PFSK-1 (cell line): ENCODE results near the gene COL19A1.

Source experiments
- POLR2AphosphoS5 ChIP-seq: IDR thresholded peaks from 2 replicates; pipeline ENCODE4 v1.6.1; 2012; ENCODE audit warnings: low read depth, mild to moderate bottlenecking, control low read depth, low read length, moderate library complexity
- SIN3A ChIP-seq: IDR thresholded peaks from 2 replicates; pipeline ENCODE4 v1.6.1; 2012; ENCODE audit warnings: mild to moderate bottlenecking, low read length, moderate library complexity, borderline replicate concordance; ENCODE audit not compliant: insufficient read depth
- TAF1 ChIP-seq: IDR thresholded peaks from 2 replicates; pipeline ENCODE4 v1.6.1; 2012; ENCODE audit warnings: low read length, control low read depth, borderline replicate concordance; ENCODE audit not compliant: insufficient read depth
- TF ChIP-seq, protein P1 (sequence below), 2 experiments: IDR thresholded peaks; 2 replicates each; pipeline versions ENCODE4 v1.6.1 to v1.8.0; 2011 to 2012; ENCODE audit warnings: low read depth in 2 of 2, low read length in 2 of 2, control low read depth in 1 of 2, inconsistent platforms in 1 of 2, mild to moderate bottlenecking in 1 of 2, moderate library complexity in 1 of 2; ENCODE audit not compliant: insufficient read depth in 1 of 2

DNA sequence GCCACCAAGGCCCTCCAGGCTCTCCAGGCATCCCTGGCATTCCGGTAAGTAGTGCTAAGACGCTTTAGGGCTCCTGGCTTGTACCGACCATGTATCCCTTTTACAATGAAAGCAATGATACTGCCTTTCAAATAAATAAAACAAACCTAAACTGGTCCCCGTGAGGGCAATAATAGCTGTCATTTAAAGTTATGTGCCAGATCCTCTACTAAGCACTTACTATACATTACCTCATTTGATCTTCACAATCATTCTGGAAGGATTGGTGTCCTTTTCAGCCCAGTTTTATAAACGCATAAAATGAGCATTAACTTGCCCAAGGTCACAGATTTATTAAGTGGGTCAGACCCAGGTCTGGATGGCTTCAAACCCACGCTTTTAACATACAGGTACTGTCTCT is 321.8 kb downstream of the COL19A1 start:
- TF ChIP-seq POLR2AphosphoS5 (no peak), SIN3A (no peak), TAF1 (no peak)
- TF ChIP-seq, protein P1, sequence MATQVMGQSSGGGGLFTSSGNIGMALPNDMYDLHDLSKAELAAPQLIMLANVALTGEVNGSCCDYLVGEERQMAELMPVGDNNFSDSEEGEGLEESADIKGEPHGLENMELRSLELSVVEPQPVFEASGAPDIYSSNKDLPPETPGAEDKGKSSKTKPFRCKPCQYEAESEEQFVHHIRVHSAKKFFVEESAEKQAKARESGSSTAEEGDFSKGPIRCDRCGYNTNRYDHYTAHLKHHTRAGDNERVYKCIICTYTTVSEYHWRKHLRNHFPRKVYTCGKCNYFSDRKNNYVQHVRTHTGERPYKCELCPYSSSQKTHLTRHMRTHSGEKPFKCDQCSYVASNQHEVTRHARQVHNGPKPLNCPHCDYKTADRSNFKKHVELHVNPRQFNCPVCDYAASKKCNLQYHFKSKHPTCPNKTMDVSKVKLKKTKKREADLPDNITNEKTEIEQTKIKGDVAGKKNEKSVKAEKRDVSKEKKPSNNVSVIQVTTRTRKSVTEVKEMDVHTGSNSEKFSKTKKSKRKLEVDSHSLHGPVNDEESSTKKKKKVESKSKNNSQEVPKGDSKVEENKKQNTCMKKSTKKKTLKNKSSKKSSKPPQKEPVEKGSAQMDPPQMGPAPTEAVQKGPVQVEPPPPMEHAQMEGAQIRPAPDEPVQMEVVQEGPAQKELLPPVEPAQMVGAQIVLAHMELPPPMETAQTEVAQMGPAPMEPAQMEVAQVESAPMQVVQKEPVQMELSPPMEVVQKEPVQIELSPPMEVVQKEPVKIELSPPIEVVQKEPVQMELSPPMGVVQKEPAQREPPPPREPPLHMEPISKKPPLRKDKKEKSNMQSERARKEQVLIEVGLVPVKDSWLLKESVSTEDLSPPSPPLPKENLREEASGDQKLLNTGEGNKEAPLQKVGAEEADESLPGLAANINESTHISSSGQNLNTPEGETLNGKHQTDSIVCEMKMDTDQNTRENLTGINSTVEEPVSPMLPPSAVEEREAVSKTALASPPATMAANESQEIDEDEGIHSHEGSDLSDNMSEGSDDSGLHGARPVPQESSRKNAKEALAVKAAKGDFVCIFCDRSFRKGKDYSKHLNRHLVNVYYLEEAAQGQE (IDR thresholded peaks at IDR 0.05; ENCODE audit: insufficient read depth in 1 of 2, low read depth in 2 of 2, low read length in 2 of 2): no peak
